ES-I3 (cell line): ENCODE results near the gene DOCK6.

Experiments used
- H3K36me3 ChIP-seq: 2 replicates; pipeline ENCODE4 v1.6.1; 2013; ENCODE audit warnings: mild to moderate bottlenecking, low read length, control low read depth, moderate library complexity; ENCODE audit not compliant: insufficient read depth
- H3K4me1 ChIP-seq: 2 replicates; pipeline ENCODE4 v1.6.1; 2013; ENCODE audit warnings: mild to moderate bottlenecking, control low read depth, low read length; ENCODE audit not compliant: insufficient read depth
- H3K9ac ChIP-seq: 2 replicates; pipeline ENCODE4 v1.6.1; 2013; ENCODE audit warnings: low read depth, mild to moderate bottlenecking, low read length, moderate library complexity
- H3K9me3 ChIP-seq: 2 replicates; pipeline ENCODE4 v1.6.1; 2013; ENCODE audit warnings: mild to moderate bottlenecking, low read length, moderate library complexity; ENCODE audit not compliant: control insufficient read depth, insufficient read depth

The DOCK6 gene

GRCh38 chr19:11208561-11209471 lies 53.5 kb downstream of the DOCK6 start:
- Histone ChIP-seq H3K36me3 (0 out of 2 replicates have a peak, but pooled peaks cover 2% of the 10 kb centered on the region), H3K4me1 (no peaks in the 10 kb centered on the region), H3K9ac (no peak overlapping the region), H3K9me3 (no peaks in the 10 kb centered on the region)

- Histone ChIP-seq H3K9ac (no peak overlapping the region), H3K36me3 (no peaks in the 10 kb centered on the region), H3K4me1 (peaks cover 5% of the 10 kb centered on the region), H3K9me3 (no peaks in the 10 kb centered on the region)
Measured at GRCh38 chr19:11205939-11206570, 56.3 kb downstream of the DOCK6 start.

GRCh38 chr19:11204943-11205349 lies 57.4 kb downstream of the DOCK6 start:
- no peaks in the 10 kb centered on the region for H3K9me3 ChIP-seq
- H3K4me1 ChIP-seq: peaks cover 5% of the 10 kb centered on the region
- no peak overlapping the region for H3K9ac ChIP-seq
- H3K36me3 ChIP-seq: no peaks in the 10 kb centered on the region

- H3K9ac ChIP-seq: no peak overlapping the region
- H3K36me3 ChIP-seq: no peaks in the 10 kb centered on the region
- H3K9me3 ChIP-seq: no peaks in the 10 kb centered on the region
- peaks cover 6% of the 10 kb centered on the region for H3K4me1 ChIP-seq
Measured at GRCh38 chr19:11204076-11204602, 58.2 kb downstream of the DOCK6 start.

GRCh38 chr19:11203194-11204075 lies 58.9 kb downstream of the DOCK6 start:
- Histone ChIP-seq H3K36me3 (no peaks in the 10 kb centered on the region), H3K9ac (no peak overlapping the region), H3K4me1 (peaks cover 13% of the 10 kb centered on the region), H3K9me3 (no peaks in the 10 kb centered on the region)

DNA sequence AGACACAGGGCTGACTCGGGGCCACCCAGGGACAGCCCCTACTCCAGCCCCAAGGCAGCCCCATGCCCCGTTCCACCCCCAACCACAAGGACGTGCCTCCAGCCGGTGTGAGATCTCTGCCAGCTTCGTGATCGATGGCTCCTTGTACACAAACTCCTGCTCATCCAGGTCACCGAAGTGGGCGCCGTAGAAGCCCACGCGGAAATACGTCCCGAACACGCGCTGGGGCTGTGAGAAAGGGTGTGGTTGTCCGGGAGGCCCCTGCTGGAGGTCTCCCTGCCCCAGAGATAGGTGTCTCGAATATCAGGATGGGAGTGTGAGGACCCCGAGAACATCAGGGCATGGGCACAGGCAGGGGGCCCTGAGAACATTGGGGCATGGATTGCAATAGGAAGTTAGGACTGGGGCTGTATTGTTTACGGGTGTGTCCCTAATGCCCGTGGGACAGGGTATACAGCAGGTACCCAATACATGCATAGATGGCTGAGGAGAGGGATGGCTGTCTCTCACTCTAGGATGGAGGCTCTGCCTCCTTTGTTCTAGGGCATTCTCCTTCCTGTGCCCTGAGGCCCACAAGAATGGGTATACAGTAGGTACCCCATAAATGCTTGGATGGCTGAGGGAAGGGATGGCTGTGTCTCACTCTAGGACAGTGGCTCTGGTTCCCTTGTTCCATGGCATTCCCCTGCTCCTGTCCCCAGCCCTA lies 59.7 kb downstream of the DOCK6 start:
- Histone ChIP-seq H3K4me1 (peaks cover 16% of the 10 kb centered on the region), H3K9me3 (no peaks in the 10 kb centered on the region), H3K9ac (no peak overlapping the region), H3K36me3 (no peaks in the 10 kb centered on the region)

DNA sequence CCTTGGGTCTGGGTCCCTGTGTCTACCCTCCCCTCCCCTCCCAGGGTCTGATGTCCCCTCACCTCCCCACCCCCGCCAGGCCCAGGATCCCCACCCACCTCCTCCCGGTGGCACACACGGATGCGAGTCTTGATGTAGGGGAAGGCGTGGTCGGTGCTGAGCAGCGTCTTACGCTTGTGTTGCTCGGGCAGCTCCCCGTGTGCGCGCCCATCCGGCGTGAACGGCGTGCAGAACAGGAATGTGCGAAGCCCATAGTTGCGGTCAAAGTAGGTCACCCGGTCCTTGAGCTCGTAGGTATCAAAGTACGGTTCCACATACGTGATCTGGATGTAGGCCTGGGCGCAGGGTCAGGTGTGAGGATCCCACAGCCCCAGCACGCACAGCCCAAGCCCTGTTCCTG lies 60.5 kb downstream of the DOCK6 start:
- Histone ChIP-seq H3K36me3 (no peaks in the 10 kb centered on the region), H3K4me1 (peaks cover 16% of the 10 kb centered on the region), H3K9me3 (no peaks in the 10 kb centered on the region), H3K9ac (no peak overlapping the region)

DNA sequence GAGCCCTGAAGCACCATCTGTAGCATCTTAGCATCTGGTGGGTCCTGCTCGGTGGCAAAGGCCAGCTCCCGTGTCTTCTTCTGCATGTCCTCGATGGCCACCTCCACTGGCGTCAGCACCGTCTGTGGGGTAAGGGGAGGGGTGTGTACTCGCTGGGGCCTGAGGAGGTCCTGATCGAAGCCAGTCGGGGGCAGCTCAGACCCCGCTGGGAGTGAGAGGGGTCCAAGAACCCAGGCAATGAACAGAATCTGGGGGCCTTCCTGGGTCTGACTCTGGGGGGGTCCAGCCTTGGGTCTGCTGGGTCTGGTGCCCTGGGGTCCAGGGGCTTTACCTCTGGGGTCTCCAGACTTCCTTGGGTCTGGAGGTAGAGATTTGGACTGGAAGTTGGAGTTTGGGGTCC lies 61.4 kb downstream of the DOCK6 start:
- H3K9ac ChIP-seq: no peak overlapping the region
- peaks cover 16% of the 10 kb centered on the region for H3K4me1 ChIP-seq
- no peaks in the 10 kb centered on the region for H3K36me3 ChIP-seq
- no peaks in the 10 kb centered on the region for H3K9me3 ChIP-seq

- no peak overlapping the region for H3K9ac ChIP-seq
- H3K36me3 ChIP-seq: no peaks in the 10 kb centered on the region
- no peaks in the 10 kb centered on the region for H3K9me3 ChIP-seq
- peaks cover 21% of the 10 kb centered on the region for H3K4me1 ChIP-seq
Measured at GRCh38 chr19:11200015-11200574, 62.2 kb downstream of the DOCK6 start.

DNA sequence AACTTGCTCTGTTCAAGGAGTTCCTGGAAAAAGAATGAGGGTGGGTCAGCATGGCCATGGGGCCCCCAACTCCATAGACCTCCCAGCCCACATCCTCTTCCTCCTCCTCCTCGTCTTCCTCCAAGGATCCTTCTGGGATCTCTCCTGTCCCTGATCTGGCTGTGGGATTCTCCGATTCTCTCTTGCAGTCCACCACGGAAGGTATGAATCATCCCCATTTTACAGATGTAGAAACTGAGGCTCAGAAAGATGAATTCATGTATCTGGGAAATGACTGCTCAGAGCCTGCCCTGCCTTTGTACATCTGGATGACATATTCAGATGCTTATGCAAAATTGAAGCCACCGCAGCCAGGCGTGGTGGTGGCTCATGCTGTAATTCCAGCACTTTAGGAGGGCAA lies 62.8 kb downstream of the DOCK6 start:
- Histone ChIP-seq H3K9ac (no peak overlapping the region), H3K4me1 (peaks cover 21% of the 10 kb centered on the region), H3K9me3 (no peaks in the 10 kb centered on the region), H3K36me3 (no peaks in the 10 kb centered on the region)

- Histone ChIP-seq H3K36me3 (no peaks in the 10 kb centered on the region), H3K9me3 (no peaks in the 10 kb centered on the region), H3K9ac (no peak overlapping the region), H3K4me1 (peaks cover 21% of the 10 kb centered on the region)
Measured at GRCh38 chr19:11198769-11199424, 63.4 kb downstream of the DOCK6 start.

- H3K36me3 ChIP-seq: no peaks in the 10 kb centered on the region
- no peaks in the 10 kb centered on the region for H3K9me3 ChIP-seq
- peak overlapping the region; percentile 16; the same call in 1 of the 2 replicates for H3K9ac ChIP-seq
- peaks cover 16% of the 10 kb centered on the region for H3K4me1 ChIP-seq
Measured at GRCh38 chr19:11198175-11198534, 64.2 kb downstream of the DOCK6 start.
